Measurements from ENCODE around the gene SLC35G3.

- TF ChIP-seq EZH2 (IDR thresholded peaks at IDR 0.05; ENCODE audit: low read length, unreplicated experiment) (no peak), EZH2phosphoT487 (IDR thresholded peaks at IDR 0.05; ENCODE audit: borderline replicate concordance, low read length) (no peak)
- TF ChIP-seq, protein P1, sequence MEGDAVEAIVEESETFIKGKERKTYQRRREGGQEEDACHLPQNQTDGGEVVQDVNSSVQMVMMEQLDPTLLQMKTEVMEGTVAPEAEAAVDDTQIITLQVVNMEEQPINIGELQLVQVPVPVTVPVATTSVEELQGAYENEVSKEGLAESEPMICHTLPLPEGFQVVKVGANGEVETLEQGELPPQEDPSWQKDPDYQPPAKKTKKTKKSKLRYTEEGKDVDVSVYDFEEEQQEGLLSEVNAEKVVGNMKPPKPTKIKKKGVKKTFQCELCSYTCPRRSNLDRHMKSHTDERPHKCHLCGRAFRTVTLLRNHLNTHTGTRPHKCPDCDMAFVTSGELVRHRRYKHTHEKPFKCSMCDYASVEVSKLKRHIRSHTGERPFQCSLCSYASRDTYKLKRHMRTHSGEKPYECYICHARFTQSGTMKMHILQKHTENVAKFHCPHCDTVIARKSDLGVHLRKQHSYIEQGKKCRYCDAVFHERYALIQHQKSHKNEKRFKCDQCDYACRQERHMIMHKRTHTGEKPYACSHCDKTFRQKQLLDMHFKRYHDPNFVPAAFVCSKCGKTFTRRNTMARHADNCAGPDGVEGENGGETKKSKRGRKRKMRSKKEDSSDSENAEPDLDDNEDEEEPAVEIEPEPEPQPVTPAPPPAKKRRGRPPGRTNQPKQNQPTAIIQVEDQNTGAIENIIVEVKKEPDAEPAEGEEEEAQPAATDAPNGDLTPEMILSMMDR (conservative IDR thresholded peaks at IDR 0.05; ENCODE audit: low read depth, low read length): no peak
Measured at GRCh38 chr17:35167046-35167445, 27.1 kb downstream of the SLC35G3 start.
